ENCODE results near the gene CDK2AP2.

CDK2AP2 gene

DNA sequence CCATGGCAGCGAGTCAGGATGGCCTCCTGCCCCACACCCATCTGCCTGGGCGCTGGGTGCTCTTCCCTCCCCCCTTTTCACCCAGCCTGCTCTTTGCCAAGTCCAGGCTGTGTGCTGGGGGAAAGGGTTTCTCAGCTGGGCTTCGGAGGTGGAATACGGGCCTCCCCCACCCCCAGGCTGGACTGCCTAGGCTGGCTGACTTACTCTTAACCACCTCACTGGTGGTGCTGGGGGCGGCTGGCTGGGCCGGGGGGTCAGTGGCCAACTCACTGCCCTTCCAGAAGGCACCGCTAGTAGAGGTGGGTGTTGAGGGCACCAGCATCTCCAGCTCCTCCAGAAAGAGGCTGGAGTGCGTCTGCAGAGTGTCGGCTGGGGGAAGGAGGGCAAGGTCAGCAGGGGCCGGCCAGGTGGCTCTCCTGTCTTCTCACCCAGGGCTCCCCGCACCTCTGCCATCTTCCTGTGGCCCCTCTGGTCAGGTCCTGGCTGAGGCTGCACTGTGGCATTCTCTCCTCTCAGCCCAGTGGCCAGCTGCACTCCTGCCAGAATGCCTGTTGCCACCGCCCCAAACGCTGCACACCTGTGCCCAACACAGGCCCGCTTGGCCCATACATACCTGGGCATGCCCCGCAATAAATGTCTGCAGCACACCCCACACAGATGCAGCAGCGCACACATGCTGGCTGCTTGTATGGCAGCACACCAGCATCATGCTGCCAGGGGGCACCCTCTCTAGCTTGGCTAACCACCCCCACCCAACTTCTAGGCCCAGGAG is 12.5 kb downstream of the CDK2AP2 start:
- no peak overlapping the region for H2AFZ ChIP-seq (ENCODE audit: low read length)
- H3K36me3 ChIP-seq (ENCODE audit: insufficient read depth, low read length) = peaks cover 53% of the 10 kb centered on the region; the same call in 1 of the 2 replicates
- H3K27ac ChIP-seq (ENCODE audit: low read depth, low read length, poor library complexity, severe bottlenecking) = no peak overlapping the region
- no peaks in the 10 kb centered on the region for H3F3A ChIP-seq (ENCODE audit: insufficient read depth, low read length)
- no peak overlapping the region for H3K9ac ChIP-seq (ENCODE audit: low read length)
- no peaks in the 10 kb centered on the region for H3K9me3 ChIP-seq (ENCODE audit: low read length)
- no peak overlapping the region for H3K4me2 ChIP-seq (ENCODE audit: low read length)
- no peak overlapping the region for H3K4me3 ChIP-seq (ENCODE audit: low read depth, low read length, poor library complexity, severe bottlenecking)
- no peak for TF ChIP-seq CTCF (IDR thresholded peaks at IDR 0.05; ENCODE audit: low read length)
- TF ChIP-seq EZH2 (IDR thresholded peaks at IDR 0.05; ENCODE audit: borderline replicate concordance, low read length) = no peak
- H3K4me1 ChIP-seq (ENCODE audit: insufficient read depth, low read length, severe bottlenecking) = no peaks in the 10 kb centered on the region
- H3K79me2 ChIP-seq (ENCODE audit: insufficient read depth, low read length) = no peaks in the 10 kb centered on the region
- no peaks in the 10 kb centered on the region for H4K20me1 ChIP-seq (ENCODE audit: insufficient read depth, low read length)
- H3K9me2 ChIP-seq (ENCODE audit: low read depth, low read length) = no peaks in the 10 kb centered on the region
- no peaks in the 10 kb centered on the region for H3K27me3 ChIP-seq (ENCODE audit: insufficient read depth, low read length)

DNA sequence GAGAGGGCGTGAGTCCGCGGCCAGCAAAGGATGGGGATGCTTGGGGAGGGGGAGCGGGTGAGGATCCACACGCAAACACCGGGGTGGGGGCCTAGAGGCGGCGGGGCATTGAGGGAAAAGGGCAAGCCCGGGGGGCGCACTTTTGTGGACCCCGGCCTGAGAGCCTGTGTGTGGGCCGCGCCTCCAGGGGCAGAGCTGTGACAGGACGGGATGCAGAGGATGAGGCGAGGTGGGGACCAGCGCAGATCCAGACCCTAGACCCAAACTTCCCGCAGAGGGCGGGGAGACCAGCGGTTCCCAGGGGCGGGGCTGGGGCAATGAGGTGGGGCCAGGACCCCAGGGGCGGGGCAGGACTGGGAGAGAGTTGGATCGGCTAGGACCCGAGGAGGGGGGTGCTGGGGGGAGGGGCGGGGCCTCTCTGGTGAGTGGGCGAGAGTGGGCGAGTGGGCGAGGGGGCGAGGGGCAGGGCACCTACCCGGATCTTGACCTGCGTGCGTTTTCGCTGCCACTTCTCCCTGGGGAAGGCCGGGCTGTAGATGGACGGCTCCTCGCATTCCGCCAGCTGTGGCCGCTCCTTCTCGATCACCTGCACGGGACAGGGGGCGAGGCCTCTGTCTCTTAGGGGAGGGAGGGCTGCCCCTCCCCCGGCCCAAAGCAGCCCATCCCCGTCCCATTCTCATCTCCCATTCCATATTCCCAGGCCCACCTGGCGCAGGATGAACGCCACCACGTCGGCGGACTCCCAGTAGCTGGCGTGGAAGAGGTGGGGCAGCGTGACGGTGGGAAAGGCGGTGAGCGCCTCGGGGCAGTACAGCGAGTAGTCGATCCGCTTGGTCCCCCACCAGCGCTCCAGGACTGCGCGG is 13.4 kb downstream of the CDK2AP2 start:
- no peaks in the 10 kb centered on the region for H3K27me3 ChIP-seq (ENCODE audit: insufficient read depth, low read length)
- H3K4me3 ChIP-seq (ENCODE audit: low read depth, low read length, poor library complexity, severe bottlenecking) = no peak overlapping the region
- no peaks in the 10 kb centered on the region for H4K20me1 ChIP-seq (ENCODE audit: insufficient read depth, low read length)
- TF ChIP-seq CTCF (IDR thresholded peaks at IDR 0.05; ENCODE audit: low read length) (no peak), EZH2 (IDR thresholded peaks at IDR 0.05; ENCODE audit: borderline replicate concordance, low read length) (no peak)
- H3K4me2 ChIP-seq (ENCODE audit: low read length) = no peak overlapping the region
- no peaks in the 10 kb centered on the region for H3K79me2 ChIP-seq (ENCODE audit: insufficient read depth, low read length)
- no peaks in the 10 kb centered on the region for H3K9me2 ChIP-seq (ENCODE audit: low read depth, low read length)
- no peak overlapping the region for H3K27ac ChIP-seq (ENCODE audit: low read depth, low read length, poor library complexity, severe bottlenecking)
- H3F3A ChIP-seq (ENCODE audit: insufficient read depth, low read length) = no peaks in the 10 kb centered on the region
- H2AFZ ChIP-seq (ENCODE audit: low read length) = no peak overlapping the region
- no peak overlapping the region for H3K9ac ChIP-seq (ENCODE audit: low read length)
- peaks cover 3% of the 10 kb centered on the region for H3K4me1 ChIP-seq (ENCODE audit: insufficient read depth, low read length, severe bottlenecking)
- H3K36me3 ChIP-seq (ENCODE audit: insufficient read depth, low read length) = peaks cover 61% of the 10 kb centered on the region; the same call in 1 of the 2 replicates
- no peaks in the 10 kb centered on the region for H3K9me3 ChIP-seq (ENCODE audit: low read length)

DNA sequence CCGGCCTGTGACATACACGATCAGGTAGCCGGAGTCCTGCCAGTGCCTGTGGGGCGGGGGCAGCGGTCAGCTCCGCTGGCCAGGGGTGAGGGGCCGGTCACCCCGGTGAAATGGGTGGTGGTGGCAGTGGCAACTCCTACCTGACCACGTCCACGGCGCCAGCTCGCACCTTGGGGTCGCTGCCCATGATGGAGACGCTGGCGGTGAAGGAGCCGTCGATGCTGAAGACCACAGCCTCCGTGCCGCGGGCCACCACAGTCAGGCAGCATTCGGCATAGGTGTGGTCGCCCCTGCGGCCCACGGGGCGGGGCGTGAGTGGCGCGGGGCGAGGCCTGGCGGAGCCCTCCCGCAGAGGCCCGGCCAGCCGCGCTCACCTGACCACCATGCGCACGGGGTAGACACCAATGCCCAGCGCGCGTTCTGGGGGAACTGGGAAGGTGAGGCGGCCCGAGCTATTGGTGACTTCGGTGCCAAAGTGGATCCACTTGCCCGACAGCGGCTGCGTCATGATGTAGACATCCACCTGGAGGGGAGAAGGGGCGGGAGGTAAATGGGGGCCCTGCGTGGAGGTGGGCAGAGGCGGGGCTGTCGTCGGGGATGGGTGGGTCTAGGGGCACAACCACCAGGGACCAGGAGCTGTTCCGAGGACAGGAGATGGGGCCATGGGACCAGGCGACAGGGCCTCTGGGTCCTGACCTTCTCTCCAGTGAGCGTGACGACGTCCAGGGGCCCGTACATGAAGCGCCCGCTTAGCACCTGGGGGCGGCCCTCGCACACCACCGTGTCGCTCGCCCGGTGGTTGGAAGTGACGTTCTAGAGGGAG is 14.2 kb downstream of the CDK2AP2 start:
- Histone ChIP-seq H3K9me2 (ENCODE audit: low read depth, low read length) (no peaks in the 10 kb centered on the region), H3K27ac (ENCODE audit: low read depth, low read length, poor library complexity, severe bottlenecking) (no peak overlapping the region), H3K79me2 (ENCODE audit: insufficient read depth, low read length) (no peaks in the 10 kb centered on the region), H3K4me2 (ENCODE audit: low read length) (no peak overlapping the region), H3K4me1 (ENCODE audit: insufficient read depth, low read length, severe bottlenecking) (peaks cover 6% of the 10 kb centered on the region), H2AFZ (ENCODE audit: low read length) (no peak overlapping the region), H3F3A (ENCODE audit: insufficient read depth, low read length) (no peaks in the 10 kb centered on the region), H3K4me3 (ENCODE audit: low read depth, low read length, poor library complexity, severe bottlenecking) (no peak overlapping the region), H3K27me3 (ENCODE audit: insufficient read depth, low read length) (no peaks in the 10 kb centered on the region), H4K20me1 (ENCODE audit: insufficient read depth, low read length) (no peaks in the 10 kb centered on the region), H3K9ac (ENCODE audit: low read length) (no peak overlapping the region), H3K9me3 (ENCODE audit: low read length) (no peaks in the 10 kb centered on the region), H3K36me3 (ENCODE audit: insufficient read depth, low read length) (peaks cover 70% of the 10 kb centered on the region; the same call in 1 of the 2 replicates)
- TF ChIP-seq CTCF (IDR thresholded peaks at IDR 0.05; ENCODE audit: low read length) = no peak
- no peak for TF ChIP-seq EZH2 (IDR thresholded peaks at IDR 0.05; ENCODE audit: borderline replicate concordance, low read length)
